Endothelial cell of umbilical vein (primary cell): ENCODE measurements around the gene RAB44. TPM values are rescaled to one million over a fixed set of nuclear protein-coding genes. Genes with fewer than 3 reads are reported as not detected.
A peak's percentile ranks its signal among the peaks of the same experiment; 100 is the strongest.

ENCODE experiments used
- BruUV-seq: library from RNA; stranded (reverse); fragments of 400-500 nt; replicated peaks from 2 replicates; lab custom pipeline; 2021; lab: Mats Ljungman, UMichigan
- CTCF ChIA-PET: fragments of 300-600, 350-600 bp; sonication (Branson Sonifier 250); formaldehyde crosslinking; loops from one replicate; lab custom pipeline; 2021; ENCODE audit warnings: antibody characterized with exemption, inconsistent platforms; lab: Charles Lee
- POLR2A ChIA-PET: fragments of 300-600, 350-600 bp; sonication (Branson Sonifier 250); formaldehyde crosslinking; loops from one replicate; lab custom pipeline; 2021; ENCODE audit warnings: antibody characterized with exemption, inconsistent platforms; lab: Charles Lee
- DNase-seq: peaks from one replicate; pipeline ENCODE4 v3.0.0-alpha.2; 2011; ENCODE audit warnings: low read depth, low spot score
- FAIRE-seq: peaks from 2 replicates; lab custom pipeline; 2011; peaks lifted over from hg19 to GRCh38; lab: Jason Lieb, UNC
- H2AFZ ChIP-seq: 2 replicates; pipeline ENCODE4 v1.6.0; 2012; ENCODE audit warnings: low read depth, low read length, control low read depth, inconsistent platforms
- H3K27ac ChIP-seq: 2 replicates; pipeline ENCODE4 v1.5.1; 2011; ENCODE audit warnings: low read depth, mild to moderate bottlenecking, control low read depth, low read length, moderate library complexity; ENCODE audit not compliant: insufficient read depth
- H3K27me3 ChIP-seq, 2 experiments: 2 replicates each; pipeline versions ENCODE4 v1.6.0 to v1.6.1; 2011; ENCODE audit warnings: low read length in 2 of 2, mixed read lengths in 1 of 2; ENCODE audit not compliant: control insufficient read depth in 2 of 2, insufficient read depth in 2 of 2
- H3K36me3 ChIP-seq, 2 experiments: 2 replicates in 1 of 2; 3 replicates in 1 of 2; pipeline ENCODE4 v1.5.1; 2011; ENCODE audit warnings: low read length in 2 of 2, mild to moderate bottlenecking in 1 of 2, moderate library complexity in 1 of 2; ENCODE audit not compliant: control insufficient read depth in 2 of 2, insufficient read depth in 2 of 2; ENCODE audit errors: extremely low read depth in 1 of 2
- H3K4me1 ChIP-seq: 3 replicates; pipeline ENCODE4 v1.5.1; 2011; ENCODE audit warnings: mild to moderate bottlenecking, low read length; ENCODE audit not compliant: control insufficient read depth, insufficient read depth; ENCODE audit errors: extremely low read depth
- H3K4me2 ChIP-seq: 2 replicates; pipeline ENCODE4 v1.6.1; 2011; ENCODE audit warnings: low read length, control low read depth, mixed read lengths; ENCODE audit not compliant: insufficient read depth
- H3K4me3 ChIP-seq, 3 experiments: fragments of 200-600 bp in 1 of 3; sonication (generic), shearing (Covaris generic) in 1 of 3; replicated peaks in 1 of 3; 2 replicates each; pipeline ENCODE4 v1.5.1; 2011 to 2016; ENCODE audit warnings: control low read depth in 3 of 3, low read length in 3 of 3, mild to moderate bottlenecking in 2 of 3, inconsistent platforms in 1 of 3, low read depth in 1 of 3, moderate library complexity in 1 of 3; ENCODE audit not compliant: insufficient read depth in 1 of 3
- H3K79me2 ChIP-seq: 2 replicates; pipeline ENCODE4 v1.6.0; 2012; ENCODE audit warnings: low read length, inconsistent platforms; ENCODE audit not compliant: control insufficient read depth, insufficient read depth
- H3K9ac ChIP-seq: replicated peaks from 2 replicates; pipeline ENCODE3; 2011; ENCODE audit warnings: low read length, control low read depth; ENCODE audit not compliant: insufficient read depth; ENCODE audit errors: extremely low read depth
- H3K9me1 ChIP-seq: replicated peaks from 3 replicates; pipeline ENCODE4 v1.6.0; 2011; ENCODE audit warnings: mild to moderate bottlenecking, low read length; ENCODE audit not compliant: control insufficient read depth, insufficient read depth; ENCODE audit errors: extremely low read depth
- H3K9me3 ChIP-seq: replicated peaks from 2 replicates; pipeline ENCODE4 v1.5.1; 2012; ENCODE audit warnings: low read length, inconsistent platforms; ENCODE audit not compliant: control insufficient read depth, insufficient read depth
- H4K20me1 ChIP-seq: replicated peaks from 2 replicates; pipeline ENCODE3; 2011; ENCODE audit warnings: mild to moderate bottlenecking, low read length; ENCODE audit not compliant: control insufficient read depth, insufficient read depth; ENCODE audit errors: extremely low read depth
- EZH2 ChIP-seq: IDR thresholded peaks from 2 replicates; pipeline ENCODE4 v1.6.1; 2012; ENCODE audit warnings: borderline replicate concordance, low read depth, mild to moderate bottlenecking, moderate library complexity, low read length, inconsistent platforms; ENCODE audit not compliant: severe bottlenecking
- FOS ChIP-seq: IDR thresholded peaks from 2 replicates; pipeline ENCODE4 v1.6.1; 2011; ENCODE audit warnings: mild to moderate bottlenecking, low read length, moderate library complexity, borderline replicate concordance; ENCODE audit not compliant: insufficient read depth
- GATA2 ChIP-seq: IDR thresholded peaks from 2 replicates; pipeline ENCODE4 v1.7.0; 2011; ENCODE audit warnings: low read depth, mild to moderate bottlenecking, moderate library complexity, mixed read lengths, low read length; ENCODE audit not compliant: insufficient read length, insufficient read depth
- JUN ChIP-seq: IDR thresholded peaks from 2 replicates; pipeline ENCODE4 v1.6.1; 2011; ENCODE audit warnings: borderline replicate concordance, low read depth; ENCODE audit not compliant: insufficient read length, insufficient read depth
- MAX ChIP-seq: IDR thresholded peaks from 2 replicates; pipeline ENCODE4 v1.6.1; 2011; ENCODE audit not compliant: insufficient read depth, insufficient read length
- MYC ChIP-seq: IDR thresholded peaks from one replicate; pipeline ENCODE4 v1.6.1; 2011; ENCODE audit warnings: mild to moderate bottlenecking, low read depth, low read length
- POLR2A ChIP-seq: IDR thresholded peaks from 2 replicates; pipeline ENCODE4 v1.6.1; 2012; ENCODE audit warnings: low read depth, mild to moderate bottlenecking, control low read depth, low read length
- POLR2AphosphoS5 ChIP-seq: IDR thresholded peaks from 2 replicates; pipeline ENCODE4 v1.6.1; 2012; ENCODE audit warnings: low read depth, mild to moderate bottlenecking, control low read depth, low read length, moderate library complexity; ENCODE audit not compliant: insufficient read depth
- dilution Hi-C: fragments of 300-500 bp; cut with MboI; formaldehyde crosslinking; loops from one replicate; pipeline ENCODE4 v1.15.0; 2019; ENCODE audit warnings: low sequenced_read_pairs; ENCODE audit not compliant: extremely low pct_ligation_motif_present
- intact Hi-C: fragments of 100-400 bp; cut with micrococcal nuclease; formaldehyde crosslinking; loops from one replicate; pipeline ENCODE4 v1.10.0; 2022
- polyA plus RNA-seq, 4 experiments: library from polyadenylated mRNA; depleted of rRNA in 3 of 4; stranded (reverse) in 3 of 4; unstranded in 1 of 4; fragments of >200 nt; gene quantifications; 2 replicates each; pipeline versions ENCODE4 v1.2.1 to v1.2.3, GENCODE V29; 2011 to 2012; ENCODE audit warnings: missing spikeins in 1 of 4
- total RNA-seq: library from RNA; stranded (reverse); gene quantifications from 2 replicates; pipeline ENCODE4 v1.2.3, GENCODE V29; 2021
- TF ChIP-seq, protein P1 (sequence below), 2 donors: IDR thresholded peaks; 1 replicate in 1 of 2; 2 replicates in 1 of 2; pipeline ENCODE4 v1.5.1; 2011; ENCODE audit warnings: low read length in 2 of 2, mild to moderate bottlenecking in 2 of 2, moderate library complexity in 2 of 2, control low read depth in 1 of 2, inconsistent platforms in 1 of 2, low read depth in 1 of 2; ENCODE audit not compliant: insufficient read depth in 1 of 2; ENCODE audit errors: extremely low read depth in 1 of 2

The RAB44 gene
- total and polyA plus RNA-seq, 2 donors (not counting 3 experiments of a cell fraction or from before 2014, with no cell fraction given) = 0.03 to 0.11 TPM

- BruUV-seq = no TSS peak
- Histone ChIP-seq H3K4me1 (peaks cover 16% of the 10 kb centered on the region), H3K27ac (no peak overlapping the region), H3K9me1 (no peaks in the 10 kb centered on the region), H3K4me2 (no peak overlapping the region), H2AFZ (peak overlapping the region; percentile 12), H3K4me3 (no peak overlapping the region), H3K36me3 (no peaks in the 10 kb centered on the region), H3K9me3 (no peaks in the 10 kb centered on the region), H3K27me3 (peaks cover 0 to 7% of the 10 kb centered on the region in 2 experiments), H3K9ac (no peak overlapping the region), H4K20me1 (no peaks in the 10 kb centered on the region), H3K79me2 (no peaks in the 10 kb centered on the region)
- POLR2A ChIA-PET = no interaction called here
- TF ChIP-seq MYC (no peak), EZH2 (no peak), MAX (no peak), POLR2AphosphoS5 (no peak), GATA2 (no peak), POLR2A (no peak), JUN (no peak), FOS (no peak)
- TF ChIP-seq, protein P1, sequence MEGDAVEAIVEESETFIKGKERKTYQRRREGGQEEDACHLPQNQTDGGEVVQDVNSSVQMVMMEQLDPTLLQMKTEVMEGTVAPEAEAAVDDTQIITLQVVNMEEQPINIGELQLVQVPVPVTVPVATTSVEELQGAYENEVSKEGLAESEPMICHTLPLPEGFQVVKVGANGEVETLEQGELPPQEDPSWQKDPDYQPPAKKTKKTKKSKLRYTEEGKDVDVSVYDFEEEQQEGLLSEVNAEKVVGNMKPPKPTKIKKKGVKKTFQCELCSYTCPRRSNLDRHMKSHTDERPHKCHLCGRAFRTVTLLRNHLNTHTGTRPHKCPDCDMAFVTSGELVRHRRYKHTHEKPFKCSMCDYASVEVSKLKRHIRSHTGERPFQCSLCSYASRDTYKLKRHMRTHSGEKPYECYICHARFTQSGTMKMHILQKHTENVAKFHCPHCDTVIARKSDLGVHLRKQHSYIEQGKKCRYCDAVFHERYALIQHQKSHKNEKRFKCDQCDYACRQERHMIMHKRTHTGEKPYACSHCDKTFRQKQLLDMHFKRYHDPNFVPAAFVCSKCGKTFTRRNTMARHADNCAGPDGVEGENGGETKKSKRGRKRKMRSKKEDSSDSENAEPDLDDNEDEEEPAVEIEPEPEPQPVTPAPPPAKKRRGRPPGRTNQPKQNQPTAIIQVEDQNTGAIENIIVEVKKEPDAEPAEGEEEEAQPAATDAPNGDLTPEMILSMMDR (IDR thresholded peaks at IDR 0.05; ENCODE audit: extremely low read depth in 1 of 2, insufficient read depth in 1 of 2, low read depth in 1 of 2, low read length in 2 of 2) = no peak
- FAIRE-seq = no peak
- CTCF ChIA-PET = interaction anchor here (1.5 to 1.9 kb wide), 2 partner anchors 10 to 12 kb away, joined by 4 to 8 read pairs; no protein-coding TSS in a partner anchor
- dilution Hi-C loops (no loop called here), intact Hi-C loops (no loop called here)
- DNase-seq = peak; percentile 22
These were observed 46.7 kb upstream of the RAB44 start for GRCh38 chr6:36650848-36651478.
